ENCODE measurements around the gene SEC22B.
"Not testable (repeated sequence)": the region's sequence is repeated elsewhere in the genome, so short reads cannot be mapped to it uniquely, and the experiment has no call there.

DNA sequence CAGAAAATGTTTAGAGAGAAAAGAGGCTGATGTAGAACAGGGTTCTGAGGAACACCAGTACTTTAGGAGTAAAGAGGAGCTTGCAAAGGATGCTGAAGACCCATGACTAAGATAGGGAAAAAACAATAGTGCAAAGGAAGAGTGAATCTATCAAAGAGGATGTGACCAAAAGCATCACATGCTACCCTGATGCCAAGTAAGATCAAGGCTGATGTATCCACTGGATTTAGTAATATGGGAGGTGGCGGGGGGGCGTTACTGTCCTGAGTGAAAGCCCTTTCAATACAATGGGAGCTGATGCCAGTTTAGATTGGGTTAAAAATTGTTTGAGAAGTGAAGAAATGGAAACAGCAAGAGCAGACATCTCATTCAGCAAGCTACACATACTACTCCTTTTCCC lies 32.2 kb downstream of the SEC22B start:
- TF ChIP-seq EZH2 (IDR thresholded peaks at IDR 0.05; ENCODE audit: borderline replicate concordance, low read length): not testable (repeated sequence)
- TF ChIP-seq, protein P1, sequence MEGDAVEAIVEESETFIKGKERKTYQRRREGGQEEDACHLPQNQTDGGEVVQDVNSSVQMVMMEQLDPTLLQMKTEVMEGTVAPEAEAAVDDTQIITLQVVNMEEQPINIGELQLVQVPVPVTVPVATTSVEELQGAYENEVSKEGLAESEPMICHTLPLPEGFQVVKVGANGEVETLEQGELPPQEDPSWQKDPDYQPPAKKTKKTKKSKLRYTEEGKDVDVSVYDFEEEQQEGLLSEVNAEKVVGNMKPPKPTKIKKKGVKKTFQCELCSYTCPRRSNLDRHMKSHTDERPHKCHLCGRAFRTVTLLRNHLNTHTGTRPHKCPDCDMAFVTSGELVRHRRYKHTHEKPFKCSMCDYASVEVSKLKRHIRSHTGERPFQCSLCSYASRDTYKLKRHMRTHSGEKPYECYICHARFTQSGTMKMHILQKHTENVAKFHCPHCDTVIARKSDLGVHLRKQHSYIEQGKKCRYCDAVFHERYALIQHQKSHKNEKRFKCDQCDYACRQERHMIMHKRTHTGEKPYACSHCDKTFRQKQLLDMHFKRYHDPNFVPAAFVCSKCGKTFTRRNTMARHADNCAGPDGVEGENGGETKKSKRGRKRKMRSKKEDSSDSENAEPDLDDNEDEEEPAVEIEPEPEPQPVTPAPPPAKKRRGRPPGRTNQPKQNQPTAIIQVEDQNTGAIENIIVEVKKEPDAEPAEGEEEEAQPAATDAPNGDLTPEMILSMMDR (conservative IDR thresholded peaks at IDR 0.05 in 1 of 2, IDR thresholded peaks at IDR 0.05 in 1 of 2; ENCODE audit: extremely low read depth in 1 of 2, insufficient read depth in 1 of 2, low read depth in 1 of 2, low read length in 2 of 2): not testable (repeated sequence)
